Right lobe of liver (tissue), 6 donors: ENCODE data around the gene PDSS2. TPM values are rescaled to one million over a fixed set of nuclear protein-coding genes. Genes with fewer than 3 reads are reported as not detected.

ENCODE experiments used
- ATAC-seq, 4 donors: fragments of 200-7000 bp; cut with Tn5 transposase; one replicate each; pipeline ENCODE4 v1.9.1; 2020; ENCODE audit warnings: mild to moderate bottlenecking in 4 of 4, moderate library complexity in 4 of 4
- DNase-seq, 3 donors: peaks; one replicate each; pipeline ENCODE4 v3.0.0-alpha.2; 2020
- H3K27ac ChIP-seq, 3 donors: fragments of 200-600 bp; one replicate each; pipeline ENCODE4 v1.8.0; 2022
- H3K27me3 ChIP-seq, 2 donors: fragments of 200-600 bp; one replicate each; pipeline ENCODE4 v1.8.0; 2022
- H3K36me3 ChIP-seq, 4 donors: fragments of 200-600 bp; sonication (generic) in 1 of 4; one replicate each; pipeline versions ENCODE4 v1.5.1 to v1.8.0; 2017 to 2022; ENCODE audit warnings: control low read depth in 1 of 4
- H3K4me1 ChIP-seq, 4 donors: fragments of 200-600 bp; sonication (generic) in 1 of 4; one replicate each; pipeline versions ENCODE4 v1.5.1 to v1.8.0; 2017 to 2022; ENCODE audit warnings: control low read depth in 1 of 4
- H3K4me3 ChIP-seq, 3 donors: fragments of 200-600 bp; one replicate each; pipeline ENCODE4 v1.8.0; 2022
- H3K9me3 ChIP-seq, 4 donors: fragments of 200-600 bp; sonication (generic) in 1 of 4; one replicate each; pipeline versions ENCODE4 v1.5.1 to v1.8.0; 2017 to 2022; ENCODE audit warnings: control low read depth in 1 of 4
- CTCF ChIP-seq, 4 donors: fragments of 200-600 bp in 3 of 4; fragments of 450-650 bp in 1 of 4; IDR thresholded peaks; one replicate each; pipeline versions ENCODE4 v1.5.1 to v1.8.0; 2016 to 2022; ENCODE audit warnings: antibody characterized with exemption in 4 of 4, mild to moderate bottlenecking in 2 of 4
- POLR2A ChIP-seq: fragments of 450-650 bp; IDR thresholded peaks from one replicate; pipeline ENCODE4 v1.6.1; 2017; ENCODE audit warnings: antibody characterized with exemption, mild to moderate bottlenecking
- WGBS: methylation state at CpG from one replicate; pipeline ENCODE4 v1.1.6; 2018; ENCODE audit warnings: low coverage, low lambda C conversion rate; ENCODE audit not compliant: insufficient coverage; ENCODE audit errors: missing lambda C conversion rate; 5-methylcytosine and 5-hydroxymethylcytosine counted together
- intact Hi-C, 2 donors: fragments of 100-400 bp; cut with DNase I; formaldehyde crosslinking; loops; one replicate each; pipeline versions ENCODE4 v1.11.2 to v1.14.1; 2022
- total RNA-seq, 6 experiments: library from RNA; depleted of rRNA in 2 of 6; stranded (reverse); fragments of >200 nt in 2 of 6; fragmentation: NEBNext Ultra II Directional in 3 of 6; extraction: Animal tissue kit (Norgen Biotek cat#: 25700) in 3 of 6; gene quantifications; one replicate each; pipeline versions ENCODE4 v1.1.0 to v1.2.4, GENCODE V29; 2016 to 2023
- donor health status: DM: no; HTN: yes; CAD: no.
- donor health status: DM: no; HTN: no; CAD: no.
- donor health status: DM: no; HTN: no; CAD: no.
- donor health status: DM: no; HTN: yes; CAD: no.
- donor health status: DM: no; HTN: yes; CAD: no.

PDSS2 gene
- total RNA-seq, 6 experiments from 2014 or later, result 17.0 to 25.1 (median 19.0) TPM

GRCh38 chr6:107275330-107275865 is 184.0 kb downstream of the PDSS2 start:
- H3K27ac ChIP-seq, result no peak overlapping the region
- 78% methylated on average over 2 of the region's 2 CpGs for WGBS
- TF ChIP-seq POLR2A (no peak), CTCF (IDR thresholded peaks at IDR 0.05) (no peak)
- H3K9me3 ChIP-seq, result no peaks in the 10 kb centered on the region
- intact Hi-C loops, result no loop called here
- H3K4me3 ChIP-seq, result no peak overlapping the region
- ATAC-seq, result no peak
- no peaks in the 10 kb centered on the region for H3K36me3 ChIP-seq
- H3K27me3 ChIP-seq, result no peaks in the 10 kb centered on the region
- H3K4me1 ChIP-seq, result no peaks in the 10 kb centered on the region
- DNase-seq, result no peak

GRCh38 chr6:107274288-107274687 is 185.1 kb downstream of the PDSS2 start:
- WGBS, result 100% methylated on average over 1 of the region's 1 CpG
- no peaks in the 10 kb centered on the region for H3K36me3 ChIP-seq
- no peaks in the 10 kb centered on the region for H3K9me3 ChIP-seq
- H3K27ac ChIP-seq, result no peak overlapping the region
- TF ChIP-seq CTCF (IDR thresholded peaks at IDR 0.05) (no peak), POLR2A (no peak)
- no peaks in the 10 kb centered on the region for H3K27me3 ChIP-seq
- no peaks in the 10 kb centered on the region for H3K4me1 ChIP-seq
- no peak for DNase-seq
- no peak for ATAC-seq
- no peak overlapping the region for H3K4me3 ChIP-seq
- intact Hi-C loops, result no loop called here

GRCh38 chr6:107272246-107272645 is 187.1 kb downstream of the PDSS2 start:
- H3K27ac ChIP-seq, result no peak overlapping the region
- DNase-seq (no peak), ATAC-seq (no peak)
- peaks cover 0 to 4% (median 0%) of the 10 kb centered on the region in 4 donors for H3K4me1 ChIP-seq
- intact Hi-C loops, result no loop called here
- H3K4me3 ChIP-seq, result no peak overlapping the region
- no peak for TF ChIP-seq CTCF (IDR thresholded peaks at IDR 0.05)
- TF ChIP-seq POLR2A, result no peak
- H3K36me3 ChIP-seq, result no peaks in the 10 kb centered on the region
- no peaks in the 10 kb centered on the region for H3K9me3 ChIP-seq
- WGBS, result 95% methylated on average over 2 of the region's 2 CpGs
- no peaks in the 10 kb centered on the region for H3K27me3 ChIP-seq

GRCh38 chr6:107271208-107271790 is 188.1 kb downstream of the PDSS2 start:
- no peaks in the 10 kb centered on the region for H3K27me3 ChIP-seq
- H3K4me1 ChIP-seq, result peaks cover 0 to 13% (median 0%) of the 10 kb centered on the region in 4 donors
- no peaks in the 10 kb centered on the region for H3K9me3 ChIP-seq
- ATAC-seq (no peak), DNase-seq (no peak)
- H3K4me3 ChIP-seq, result no peak overlapping the region
- TF ChIP-seq POLR2A (no peak), CTCF (IDR thresholded peaks at IDR 0.05) (no peak)
- intact Hi-C loops, result no loop called here
- no peaks in the 10 kb centered on the region for H3K36me3 ChIP-seq
- H3K27ac ChIP-seq, result no peak overlapping the region
